GM18520 (cell line): ENCODE measurements around the gene DKKL1.

ENCODE experiments used
- ATAC-seq: cut with Tn5 transposase; IDR thresholded peaks from one replicate; pipeline ENCODE4 v1.9.1; 2021; ENCODE audit not compliant: unreplicated experiment

DKKL1 gene

DNA sequence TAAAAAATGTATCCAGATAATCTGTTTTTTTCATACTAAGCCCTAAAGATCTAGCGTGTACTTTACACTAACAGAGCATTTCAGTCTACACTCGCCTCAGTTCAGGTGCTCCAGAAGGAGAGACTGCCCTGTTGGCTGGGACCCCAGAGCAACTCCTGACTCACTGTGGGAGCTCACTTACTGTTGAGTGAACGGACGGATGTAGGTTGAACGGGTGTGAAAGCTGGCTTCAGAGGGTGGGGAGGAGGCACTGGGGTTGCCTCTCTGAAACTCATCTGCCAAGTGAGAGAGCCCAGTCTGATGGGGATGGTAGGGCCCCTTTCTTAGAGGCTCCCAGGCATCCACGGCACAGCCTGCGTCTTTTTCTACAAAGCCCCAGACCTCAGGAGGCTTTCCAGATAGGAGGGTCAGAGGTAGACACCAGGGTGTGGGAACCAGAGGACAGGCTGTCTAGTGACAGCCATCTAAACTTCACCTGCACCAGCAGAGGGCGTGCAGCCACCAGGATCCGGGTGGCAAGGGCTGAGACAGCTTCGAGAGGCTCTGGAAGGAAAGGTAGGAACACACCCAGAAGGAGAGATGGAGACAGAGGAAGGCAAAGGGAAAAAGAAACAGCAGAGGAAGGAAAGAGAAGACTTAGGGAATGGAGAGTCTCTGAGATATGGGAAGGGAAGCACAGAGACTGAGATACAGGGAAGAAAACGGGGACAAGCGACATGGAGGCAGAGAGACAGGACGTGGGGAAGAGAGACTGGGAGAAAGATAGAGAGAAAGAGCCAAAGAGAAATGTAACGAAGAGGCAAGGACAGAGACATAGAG is 28.1 kb downstream of the DKKL1 start:
- ATAC-seq = peak; percentile 70

DNA sequence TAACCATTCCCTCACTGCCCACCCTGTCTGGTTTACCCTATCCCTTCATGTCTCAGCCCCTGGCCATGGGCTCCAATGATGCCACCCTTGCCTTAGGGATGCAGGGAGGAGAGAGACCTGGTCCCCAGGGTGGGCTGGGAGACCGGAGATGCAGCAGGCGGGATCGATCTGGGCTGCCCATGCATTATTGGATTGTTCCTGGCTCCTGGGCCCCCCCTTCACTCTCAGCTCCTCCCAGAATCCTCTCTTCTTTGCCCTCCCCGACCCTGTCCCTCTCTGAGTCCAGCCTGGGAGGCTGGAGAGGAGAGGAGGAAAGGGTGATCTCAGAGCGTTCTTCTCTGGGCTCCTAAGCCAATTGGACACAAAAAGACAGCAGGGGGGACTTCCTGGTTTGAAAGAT is 30.2 kb downstream of the DKKL1 start:
- ATAC-seq = no peak

DNA sequence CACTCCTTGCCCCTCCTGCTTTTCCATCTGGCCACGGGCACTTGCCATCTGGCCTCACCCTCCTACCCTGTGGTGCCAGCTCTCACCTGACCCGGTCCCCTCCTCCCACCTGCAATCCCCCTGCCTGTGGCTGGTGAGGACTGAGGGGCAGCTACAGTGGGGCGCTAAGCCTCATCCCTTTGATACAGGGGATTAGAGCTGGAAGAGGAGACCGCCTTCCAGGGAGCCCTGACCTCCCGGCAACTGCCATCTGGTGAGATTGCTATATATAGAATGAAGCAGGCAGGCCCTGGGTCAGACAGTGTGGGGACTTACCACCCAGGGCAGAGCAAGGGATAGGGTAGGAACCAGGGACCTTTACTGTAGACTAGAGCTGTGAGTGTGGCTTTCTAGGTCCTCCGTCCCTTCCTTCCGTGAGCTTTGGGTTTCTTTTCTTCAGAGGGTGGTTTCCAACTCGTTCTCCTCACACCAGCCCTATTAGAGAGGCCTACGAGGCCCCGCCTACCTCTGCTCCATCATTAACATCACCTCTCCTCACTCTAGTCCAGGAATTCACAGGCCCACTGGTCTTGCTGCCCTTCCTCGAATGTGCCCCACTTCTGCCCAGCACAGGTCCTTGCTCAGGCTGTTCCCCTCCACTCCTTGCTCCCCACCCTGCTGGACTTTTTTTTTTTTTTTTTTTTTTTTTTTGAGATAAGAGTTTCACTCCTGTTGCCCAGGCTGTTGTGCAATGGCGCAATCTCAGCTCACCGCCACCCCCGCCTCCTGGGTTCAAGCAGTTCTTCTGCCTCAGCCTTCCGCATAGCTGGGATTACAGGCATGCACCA is 32.1 kb downstream of the DKKL1 start:
- ATAC-seq = no peak

DNA sequence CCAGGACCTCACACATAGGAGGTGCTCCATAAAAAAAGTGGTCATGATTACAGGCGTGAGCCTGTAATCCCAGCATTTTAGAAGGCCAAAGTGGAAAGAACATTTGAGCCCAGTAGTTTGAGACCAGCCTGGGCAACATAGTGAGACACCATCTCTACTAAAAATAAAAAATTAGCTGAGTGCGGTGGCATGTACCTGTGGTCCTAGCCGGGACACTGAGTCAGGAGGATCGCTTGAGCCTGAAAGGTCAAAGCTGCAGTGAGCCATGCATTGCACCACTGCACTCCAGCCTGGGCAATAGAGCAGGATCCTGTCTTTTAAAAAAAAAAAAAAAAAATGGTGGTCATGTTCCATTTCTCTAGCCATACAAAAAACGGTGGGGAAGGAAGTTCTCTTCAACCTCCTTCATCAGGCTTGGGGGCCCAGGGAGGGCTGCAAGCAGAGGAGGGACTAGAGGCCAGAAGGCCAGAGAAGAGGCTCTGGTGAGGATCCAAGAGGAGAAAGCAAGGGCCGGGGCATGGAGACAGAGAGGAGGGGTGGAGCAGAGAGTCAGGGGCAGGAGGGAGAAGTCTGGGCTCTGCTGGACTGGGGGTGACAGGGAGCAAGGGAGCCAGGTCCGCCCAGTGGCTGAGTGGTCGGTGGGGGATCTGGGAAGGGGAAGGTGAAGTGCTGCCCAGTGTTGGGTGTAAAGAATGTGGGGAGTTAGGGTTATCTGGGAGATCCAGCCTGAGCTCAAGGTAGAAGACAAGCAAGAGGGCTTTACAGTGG is 33.2 kb downstream of the DKKL1 start:
- no peak for ATAC-seq

DNA sequence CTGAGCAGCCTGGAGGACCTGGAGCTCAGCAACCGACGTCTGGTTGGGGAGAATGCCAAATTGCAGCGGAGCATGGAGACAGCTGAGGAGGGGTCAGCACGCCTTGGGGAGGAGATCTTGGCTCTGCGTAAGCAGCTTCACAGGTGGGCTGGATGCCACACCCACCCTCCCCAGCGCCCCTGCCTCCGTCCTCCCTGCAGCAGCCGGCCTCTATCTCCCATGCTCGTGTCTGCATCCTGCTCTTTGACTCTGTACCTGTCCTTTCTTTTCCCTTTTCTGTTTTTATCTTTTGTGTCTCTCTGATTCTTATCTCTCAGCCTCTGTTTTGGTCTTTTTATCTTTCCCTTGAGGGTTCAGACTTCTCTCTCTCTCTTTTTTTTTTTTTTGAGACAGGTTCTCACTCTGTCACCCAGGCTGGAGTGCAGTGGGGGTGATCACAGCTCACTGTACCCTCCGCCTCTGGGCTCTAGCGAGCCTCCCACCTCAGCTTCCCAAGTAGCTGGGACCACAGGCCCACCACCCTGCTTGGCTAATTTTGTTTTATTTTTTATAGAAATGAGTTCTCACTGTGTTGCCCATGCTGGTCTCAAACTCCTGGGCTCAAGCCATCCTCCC is 34.4 kb downstream of the DKKL1 start:
- ATAC-seq = no peak

DNA sequence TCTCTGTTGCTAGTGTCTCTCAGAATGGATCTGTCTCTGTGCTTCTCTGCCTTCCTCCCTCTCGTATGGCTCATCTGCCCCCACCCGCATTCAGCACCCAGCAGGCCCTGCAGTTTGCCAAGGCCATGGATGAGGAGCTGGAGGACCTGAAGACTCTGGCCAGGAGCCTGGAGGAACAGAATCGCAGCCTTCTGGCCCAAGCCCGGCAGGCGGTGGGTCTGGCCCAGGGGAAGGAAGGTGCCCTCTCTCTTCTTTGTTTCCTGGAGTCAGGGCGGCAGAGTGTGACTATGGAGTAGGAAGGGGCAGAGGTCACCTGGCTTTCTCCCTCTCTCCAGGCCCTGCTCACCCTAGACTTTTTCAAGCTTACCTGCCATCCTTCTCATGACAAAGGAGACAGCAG is 35.3 kb downstream of the DKKL1 start:
- no peak for ATAC-seq

DNA sequence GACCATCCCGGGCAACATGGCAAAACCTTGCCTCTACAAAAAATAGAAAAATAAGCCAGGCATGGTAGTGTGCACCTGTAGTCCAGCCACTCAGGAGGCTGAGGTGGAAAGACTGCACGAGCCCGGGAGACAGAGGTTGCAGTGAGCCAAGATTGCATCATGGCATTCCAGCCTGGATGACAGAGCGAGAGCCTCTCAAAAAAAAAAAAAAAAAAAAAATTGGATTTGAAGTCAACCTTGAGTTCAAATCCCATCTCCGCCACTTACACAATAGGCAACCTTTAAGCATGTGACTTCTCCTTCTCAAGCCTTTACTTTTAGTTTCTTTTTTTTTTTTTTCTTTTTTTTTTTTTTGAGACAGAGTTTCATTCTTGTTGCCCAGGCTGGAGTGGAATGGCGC is 36.4 kb downstream of the DKKL1 start:
- ATAC-seq = no peak

DNA sequence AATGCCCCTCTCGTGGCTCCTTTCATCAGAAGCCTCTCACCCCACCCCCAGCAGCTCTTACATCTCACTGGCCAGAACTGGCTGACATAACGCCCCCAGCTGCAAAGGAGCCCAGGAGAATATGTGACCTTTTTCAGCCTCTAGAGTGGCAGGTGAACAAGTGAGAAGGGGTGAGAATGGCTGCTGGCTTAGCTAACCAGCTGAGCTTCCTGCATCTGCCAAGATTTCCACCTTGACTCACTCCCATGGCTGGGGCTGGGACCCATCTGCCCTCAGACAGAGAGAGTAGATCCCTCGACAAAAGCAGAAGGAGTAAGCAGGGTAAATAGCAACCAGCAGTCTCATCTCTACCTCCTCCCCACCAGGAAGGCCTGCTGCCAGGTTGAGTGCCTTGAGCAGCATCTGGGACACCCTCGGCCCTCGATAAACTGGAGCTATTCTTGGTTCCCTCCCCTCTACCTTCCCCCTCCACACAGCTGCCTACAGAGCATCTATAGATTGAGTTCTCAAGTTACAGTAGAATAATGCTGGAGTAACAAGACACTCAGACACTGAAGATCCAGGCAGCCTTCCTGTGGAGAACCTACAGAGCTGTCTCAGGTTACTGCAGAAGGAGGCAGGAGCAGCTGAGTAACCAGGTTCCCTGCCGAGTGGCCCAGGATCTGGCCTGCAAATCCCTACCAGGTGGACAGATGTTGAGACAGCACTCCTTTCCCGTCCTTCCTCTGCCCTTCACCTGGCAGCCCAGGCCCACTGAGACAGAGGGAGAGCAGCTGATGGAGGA is 39.9 kb downstream of the DKKL1 start:
- no peak for ATAC-seq

DNA sequence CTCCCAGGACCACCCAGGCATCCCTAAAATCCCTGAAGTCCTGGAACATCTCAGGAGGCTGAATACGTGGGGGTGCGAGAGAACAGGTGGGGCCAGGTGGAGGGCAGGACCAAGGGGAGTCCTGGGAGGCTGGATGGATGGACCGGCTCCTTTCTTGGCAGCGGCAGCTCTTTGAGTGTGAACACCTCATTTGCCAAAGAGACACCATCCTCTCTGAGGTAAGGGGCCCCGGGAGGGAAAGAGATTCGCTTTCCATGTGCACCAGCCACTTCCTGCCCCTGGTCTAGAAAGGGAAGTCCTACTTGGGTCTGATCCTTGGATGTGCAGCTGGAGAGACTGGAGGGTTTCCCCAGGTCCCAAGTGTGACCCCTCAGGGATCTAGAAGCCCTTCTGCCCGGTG is 43.4 kb downstream of the DKKL1 start:
- ATAC-seq = no peak

DNA sequence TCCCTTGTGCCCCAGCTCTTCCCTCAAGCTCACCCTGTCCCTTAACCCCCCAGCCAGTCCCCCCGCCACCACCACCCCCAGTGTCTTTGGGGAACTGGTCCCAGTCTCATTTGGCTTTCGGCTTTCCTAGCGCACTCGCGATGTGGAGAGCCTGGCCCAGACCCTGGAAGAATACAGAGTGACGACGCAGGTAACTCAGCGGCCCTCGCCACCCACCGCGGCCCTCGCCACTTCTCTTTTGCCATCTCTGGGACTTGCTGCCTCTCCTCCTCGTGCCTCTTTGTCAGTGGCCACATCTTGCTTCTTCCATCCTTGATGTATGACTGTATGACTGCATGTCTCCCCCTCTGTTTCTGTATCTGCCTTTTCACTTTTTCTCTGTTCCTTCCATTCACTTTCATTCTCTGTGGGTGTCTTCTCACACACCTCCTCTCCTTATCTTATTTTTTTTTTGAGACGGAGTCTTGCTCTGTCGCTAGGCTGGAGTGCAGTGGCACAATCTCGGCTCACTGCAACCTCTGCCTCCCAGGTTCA is 43.9 kb downstream of the DKKL1 start:
- ATAC-seq = no peak

DNA sequence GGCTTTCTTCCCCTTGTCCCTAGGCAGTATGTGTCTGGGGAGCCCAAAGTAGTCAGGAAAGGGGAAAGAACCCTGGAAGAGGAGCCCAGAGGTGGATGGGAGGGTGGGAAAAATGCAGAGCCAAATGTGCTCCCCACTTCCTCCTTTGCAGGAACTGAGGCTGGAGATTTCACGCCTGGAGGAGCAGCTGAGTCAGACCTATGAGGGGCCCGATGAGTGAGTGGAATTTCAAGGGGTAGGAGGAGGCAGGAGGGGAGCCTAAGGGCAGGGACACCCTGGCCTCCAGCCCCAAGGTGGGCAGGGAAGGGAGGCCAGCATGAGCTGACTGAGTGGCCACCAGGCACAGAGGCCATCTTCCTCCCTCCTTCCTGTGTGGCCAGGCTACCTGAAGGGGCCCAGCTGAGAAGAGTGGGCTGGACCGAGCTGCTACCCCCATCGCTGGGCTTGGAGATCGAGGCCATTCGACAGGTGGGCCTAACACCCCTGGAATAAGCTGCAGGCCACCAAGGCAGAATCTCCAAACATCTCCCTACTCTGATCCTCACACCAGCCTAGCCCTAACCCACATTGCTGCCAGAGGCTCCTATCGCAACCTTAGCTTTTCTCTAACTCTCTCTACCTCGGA is 45.3 kb downstream of the DKKL1 start:
- no peak for ATAC-seq

DNA sequence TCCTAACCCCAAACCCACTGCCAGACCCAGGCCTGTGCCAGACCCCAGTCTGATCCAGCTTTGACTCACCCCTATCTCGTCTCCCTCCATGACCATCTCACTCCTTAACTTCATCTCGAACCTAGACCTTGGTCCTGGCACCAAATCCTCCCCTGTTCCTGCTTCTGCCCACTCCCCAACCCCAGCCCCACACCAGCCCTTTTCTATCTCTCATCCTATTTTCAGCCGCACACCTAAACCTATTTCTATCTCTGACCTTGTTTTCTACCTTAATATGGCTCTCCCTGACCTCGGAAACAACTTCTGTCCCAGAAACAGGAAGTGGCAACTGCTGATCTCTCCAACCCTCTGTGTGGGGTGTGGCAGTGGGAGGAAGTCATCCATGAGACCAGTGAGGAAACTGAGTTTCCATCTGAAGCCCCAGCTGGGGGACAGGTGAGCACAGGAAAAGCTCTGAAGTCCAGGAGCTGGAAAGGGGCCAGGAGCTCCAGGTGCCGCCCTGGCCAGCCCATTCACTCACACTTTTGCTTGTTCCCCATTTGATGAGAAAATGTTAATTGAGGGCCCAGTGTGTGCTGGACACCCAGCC is 45.9 kb downstream of the DKKL1 start:
- no peak for ATAC-seq

DNA sequence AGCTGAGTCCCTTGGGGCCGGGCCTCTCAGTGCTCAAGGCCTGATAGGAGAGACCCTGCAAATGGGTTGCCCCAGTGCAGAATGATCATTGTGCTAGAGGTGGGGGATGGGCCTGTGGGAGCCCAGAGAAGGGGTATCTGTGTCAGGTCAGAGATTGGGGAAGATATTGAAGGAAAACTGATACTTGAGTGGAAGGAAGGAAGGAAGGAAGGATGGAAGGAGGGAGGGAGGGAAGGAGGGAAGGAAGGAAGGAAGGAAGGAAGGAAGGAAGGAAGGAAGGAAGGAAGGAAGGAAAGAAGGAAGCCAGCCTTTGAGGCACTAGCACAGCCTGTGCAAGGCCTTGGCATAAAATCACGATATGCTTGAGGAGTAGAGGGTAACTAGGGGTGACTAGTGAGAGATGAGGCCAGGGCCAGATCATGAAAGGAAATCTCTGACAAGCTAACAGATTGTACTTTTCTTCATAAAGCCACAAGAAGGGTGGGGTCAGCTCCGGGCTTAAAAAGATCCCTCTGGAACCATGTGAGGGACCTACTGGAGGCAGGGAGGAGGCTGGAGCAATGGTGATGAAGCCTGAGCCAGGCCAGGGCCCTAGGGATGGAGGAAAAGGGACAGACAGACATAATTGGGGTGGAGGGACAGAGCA is 48.1 kb downstream of the DKKL1 start:
- ATAC-seq = no peak

DNA sequence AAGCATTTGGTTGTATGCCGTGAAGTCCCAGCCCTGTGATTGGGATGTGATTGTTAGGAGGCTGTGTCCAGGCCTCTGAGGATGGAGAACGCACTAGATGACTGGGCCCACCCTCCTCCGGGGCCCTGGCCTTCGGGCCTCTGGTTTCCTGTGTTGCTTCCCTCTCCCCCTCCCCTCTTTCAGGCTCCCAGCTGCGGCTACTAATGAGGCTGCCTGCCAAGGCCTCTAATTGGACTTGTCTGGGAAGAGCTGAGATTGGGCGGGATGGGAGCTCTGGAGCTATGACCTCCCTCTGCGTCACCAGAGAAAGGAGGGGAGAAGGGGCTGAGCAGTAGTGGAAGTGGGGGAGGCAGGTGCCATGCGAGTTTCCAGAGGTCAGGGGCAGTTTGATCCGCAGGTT is 49.7 kb downstream of the DKKL1 start:
- ATAC-seq = no peak

DNA sequence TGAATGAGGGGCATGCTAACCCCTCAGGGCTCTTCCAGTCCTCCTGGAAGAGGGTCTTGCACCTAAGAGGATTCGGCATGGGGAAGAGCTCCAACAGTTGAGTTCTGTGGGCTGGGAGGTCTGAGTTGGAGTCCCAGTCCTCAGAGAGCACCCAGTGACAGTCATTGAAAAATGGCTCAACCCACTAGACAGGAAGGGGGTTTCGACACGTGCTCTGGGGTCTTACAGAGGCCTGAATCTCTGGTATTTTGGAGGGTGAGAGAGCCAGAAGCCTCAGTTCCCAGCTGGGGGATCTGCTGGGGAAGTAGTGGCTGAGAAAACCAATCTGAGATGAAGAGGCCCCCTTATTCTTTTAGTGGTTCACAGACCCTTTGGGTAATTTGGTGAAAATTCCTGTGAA is 50.6 kb downstream of the DKKL1 start:
- ATAC-seq = no peak

DNA sequence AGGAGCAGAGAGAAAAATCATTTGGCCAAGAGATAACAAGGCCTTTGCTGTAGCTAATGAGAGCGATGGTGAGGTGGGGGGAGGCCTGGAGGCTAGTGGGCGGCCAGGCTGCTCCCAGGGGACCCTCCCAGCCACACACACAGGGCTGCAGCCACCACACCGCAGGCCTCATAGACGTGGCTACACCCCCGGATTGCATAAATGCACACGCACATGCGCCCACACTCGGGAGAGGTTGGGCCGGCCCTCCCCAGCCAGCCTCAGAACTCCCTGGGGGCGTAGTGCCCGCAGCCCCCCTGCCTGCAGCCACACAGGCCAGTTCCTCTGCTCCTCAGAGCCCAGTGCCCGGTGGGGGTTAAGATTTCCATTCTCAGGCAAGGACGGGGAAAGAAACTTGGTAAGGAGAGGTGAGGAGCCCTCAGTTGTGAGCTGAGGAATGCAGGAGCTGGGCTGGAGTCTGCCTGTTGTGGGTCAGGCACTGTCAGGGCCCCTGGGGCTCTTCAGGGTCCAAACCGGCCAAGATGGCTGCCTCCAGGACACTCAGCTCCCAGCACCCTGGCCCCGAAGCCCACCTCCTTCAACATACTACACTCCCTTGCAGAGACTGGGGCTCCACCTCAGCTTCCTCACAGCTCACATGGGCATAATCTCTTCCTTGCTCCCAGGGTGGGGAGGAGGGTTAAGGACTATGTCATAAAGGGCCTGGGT is 51.6 kb downstream of the DKKL1 start:
- no peak for ATAC-seq

DNA sequence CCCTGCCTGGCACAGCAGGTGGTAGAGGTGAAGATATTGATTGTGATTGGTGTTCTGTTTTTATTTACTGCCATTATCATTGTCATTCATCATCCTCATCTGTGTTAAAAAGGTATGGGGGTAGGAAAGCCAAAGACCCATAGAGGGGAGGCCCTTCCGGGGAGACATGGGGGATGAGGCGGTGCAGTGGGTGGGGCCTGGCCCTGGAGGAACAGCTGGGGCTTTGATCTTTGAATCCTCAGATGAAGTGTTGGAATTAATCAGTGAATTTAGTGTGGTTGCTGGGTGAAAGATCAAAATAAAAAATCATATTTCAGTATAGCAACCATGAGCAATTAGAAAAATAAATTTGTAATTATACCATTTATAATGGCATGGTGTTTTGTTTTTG is 52.1 kb downstream of the DKKL1 start:
- no peak for ATAC-seq

DNA sequence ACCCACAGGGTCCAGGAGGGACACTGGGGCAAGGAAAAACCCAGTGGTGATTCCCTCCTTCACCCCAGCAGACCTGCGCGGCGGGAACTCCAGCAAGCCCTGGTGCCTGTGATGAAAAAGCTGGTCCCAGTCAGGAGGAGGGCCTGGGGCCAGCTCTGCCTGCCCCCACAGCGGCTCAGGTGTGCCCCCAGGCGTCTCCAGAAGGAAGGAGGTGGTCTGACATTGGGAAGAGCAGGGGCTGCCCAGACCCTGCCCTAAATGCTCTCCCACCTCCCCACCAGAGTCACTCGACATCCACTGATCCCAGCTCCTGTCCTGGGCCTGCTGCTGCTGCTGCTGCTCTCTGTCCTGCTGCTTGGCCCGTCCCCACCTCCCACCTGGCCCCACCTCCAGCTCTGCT is 53.4 kb downstream of the DKKL1 start:
- ATAC-seq = no peak
